Activated CD4-positive, alpha-beta T cell treated with anti-CD3 and anti-CD28 coated beads for 4 hours (primary cell): ENCODE results near the gene LRRC8D.
A peak's percentile ranks its signal among the peaks of the same experiment; 100 is the strongest.

ENCODE experiments used
- DNase-seq, 2 donors: peaks; one replicate each; pipeline ENCODE4 v3.0.0-alpha.2; 2020

The LRRC8D gene

GRCh38 chr1:89834083-89834704 is 13.4 kb downstream of the LRRC8D start:
- no peak for DNase-seq

GRCh38 chr1:89836252-89837035 is 15.6 kb downstream of the LRRC8D start:
- no peak for DNase-seq

GRCh38 chr1:89837036-89837481 is 16.2 kb downstream of the LRRC8D start:
- DNase-seq, result no peak

GRCh38 chr1:89837510-89837909 is 16.7 kb downstream of the LRRC8D start:
- no peak for DNase-seq

- no peak for DNase-seq
These were observed 18.7 kb downstream of the LRRC8D start for GRCh38 chr1:89839516-89839915.

GRCh38 chr1:89841507-89841906 is 20.7 kb downstream of the LRRC8D start:
- no peak for DNase-seq

- DNase-seq, result peak in 1 of 2 donors; percentile 14
These were observed 21.9 kb downstream of the LRRC8D start for GRCh38 chr1:89842567-89843272.

GRCh38 chr1:89843273-89844130 is 22.7 kb downstream of the LRRC8D start:
- peak; percentile 74 to 81 for DNase-seq

GRCh38 chr1:89844241-89844807 is 23.5 kb downstream of the LRRC8D start:
- DNase-seq, result peak; percentile 59 to 60

- peak; percentile 12 to 17 for DNase-seq
These were observed 24.0 kb downstream of the LRRC8D start for GRCh38 chr1:89844860-89845259.

- no peak for DNase-seq
These were observed 26.4 kb downstream of the LRRC8D start for GRCh38 chr1:89847191-89847729.

GRCh38 chr1:89850844-89851415 is 30.1 kb downstream of the LRRC8D start:
- DNase-seq, result no peak

- no peak for DNase-seq
These were observed 33.3 kb downstream of the LRRC8D start for GRCh38 chr1:89854140-89854539.

- DNase-seq, result no peak
These were observed 34.7 kb downstream of the LRRC8D start for GRCh38 chr1:89855413-89856123.

- no peak for DNase-seq
These were observed 42.5 kb downstream of the LRRC8D start for GRCh38 chr1:89863165-89863830.

- DNase-seq, result no peak
These were observed 44.9 kb downstream of the LRRC8D start for GRCh38 chr1:89865498-89866382.

GRCh38 chr1:89866568-89866967 is 45.7 kb downstream of the LRRC8D start:
- DNase-seq, result no peak

GRCh38 chr1:89870998-89871397 is 50.2 kb downstream of the LRRC8D start:
- DNase-seq, result no peak

- no peak for DNase-seq
These were observed 51.1 kb downstream of the LRRC8D start for GRCh38 chr1:89871768-89872473.
